ENCODE data around the gene ANKH. TPM values are rescaled to one million over a fixed set of nuclear protein-coding genes. Genes with fewer than 3 reads are reported as not detected.
A peak's percentile ranks its signal among the peaks of the same experiment; 100 is the strongest.

Gene ANKH
- total and polyA plus RNA-seq, 10 of the 15 experiments (the other 5 are each of a cell fraction or from before 2014, with no cell fraction given) = 2.1 to 43.9 (median 14.4) TPM

DNA sequence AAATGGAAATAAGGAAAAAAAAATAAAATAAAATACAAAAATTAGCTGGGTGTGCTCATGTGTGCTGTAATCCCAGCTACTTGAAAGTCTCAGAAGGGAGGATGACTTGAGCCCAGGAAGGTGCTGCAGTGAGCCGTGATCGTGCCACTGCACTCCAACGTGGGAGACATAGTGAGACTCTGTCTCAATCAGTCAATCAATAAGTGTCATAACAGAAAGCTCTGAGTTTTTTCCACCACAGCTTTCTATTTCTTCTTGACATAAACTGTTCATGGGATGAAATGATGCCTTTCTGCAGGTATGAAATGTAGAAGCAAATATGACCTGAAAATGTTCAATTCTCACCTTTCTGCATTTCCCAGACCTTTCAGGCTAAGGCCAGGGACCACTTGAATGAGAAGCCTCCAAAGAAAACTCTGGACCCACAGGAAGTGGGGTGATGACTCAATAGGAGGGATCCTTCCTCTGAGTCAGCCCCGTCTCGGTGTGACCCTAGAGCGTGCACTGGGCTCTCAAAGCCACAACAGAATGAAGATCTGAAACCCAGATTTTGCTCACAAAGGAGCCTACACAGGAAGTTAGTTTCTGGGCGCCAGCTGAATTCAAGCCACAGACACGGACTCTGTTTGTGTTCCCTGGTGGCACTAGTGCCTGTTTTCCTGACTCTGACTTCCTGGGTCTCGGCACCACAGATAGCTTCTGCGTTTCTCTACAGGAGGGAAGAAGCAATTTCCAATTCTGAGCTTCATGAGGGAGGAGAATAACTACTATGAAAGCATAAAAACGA, 62.0 kb downstream of the ANKH start (continued):
- TF ChIP-seq STAT3 (IDR thresholded peaks at IDR 0.05; ENCODE audit: low read depth, low read length) (no peak; the same call in 1 of the 2 replicates), NR2C2 (IDR thresholded peaks at IDR 0.05; ENCODE audit: borderline replicate concordance, control insufficient read depth, insufficient read length, low read depth) (no peak), YBX1 (IDR thresholded peaks at IDR 0.05) (no peak), SREBF2 (IDR thresholded peaks at IDR 0.05; ENCODE audit: low read length) (no peak), ATF3 (IDR thresholded peaks at IDR 0.05; ENCODE audit: borderline replicate concordance, extremely low read depth, low read depth, low read length) (no peak), LARP7 (IDR thresholded peaks at IDR 0.05) (no peak), POLR2A (IDR thresholded peaks at IDR 0.05; ENCODE audit: low read depth, low read length) (0 out of 2 replicates have a peak, but pooled peaks have one; percentile 40), GATAD2B (conservative IDR thresholded peaks at IDR 0.05; ENCODE audit: low read depth) (peak; percentile 83), CBFB (IDR thresholded peaks at IDR 0.05; ENCODE audit: low read depth) (peak; percentile 95), SUZ12 (IDR thresholded peaks at IDR 0.05; ENCODE audit: unreplicated experiment) (no peak), MYC (IDR thresholded peaks at IDR 0.05; ENCODE audit: insufficient read depth, insufficient read length, insufficient replicate concordance, low read length, severe bottlenecking) (no peak), RELA (IDR thresholded peaks at IDR 0.05; ENCODE audit: borderline replicate concordance, partially characterized antibody) (peak; percentile 66), YY1 (IDR thresholded peaks at IDR 0.05; ENCODE audit: low read depth, low read length) (no peak; the same call in 1 of the 2 replicates), NFIC (IDR thresholded peaks at IDR 0.05; ENCODE audit: low read depth, low read length) (peak; percentile 99), BMI1 (IDR thresholded peaks at IDR 0.05; ENCODE audit: borderline replicate concordance) (peak; percentile 76), PBX3 (IDR thresholded peaks at IDR 0.05; ENCODE audit: insufficient replicate concordance, low read depth, low read length) (peak; percentile 77), SIN3A (IDR thresholded peaks at IDR 0.05; ENCODE audit: low read depth, low read length) (0 out of 2 replicates have a peak, but pooled peaks have one; percentile 36), ZZZ3 (IDR thresholded peaks at IDR 0.05; ENCODE audit: control insufficient read depth, insufficient read length, low read depth) (no peak), PAX5 (IDR thresholded peaks at IDR 0.05; ENCODE audit: borderline replicate concordance, low read depth, low read length) (peak; percentile 97), CREM (IDR thresholded peaks at IDR 0.05; ENCODE audit: low read depth) (peak; percentile 89), SMARCA5 (IDR thresholded peaks at IDR 0.05) (no peak), RUNX3 (IDR thresholded peaks at IDR 0.05; ENCODE audit: low read length) (peak; percentile 99), EZH2 (IDR thresholded peaks at IDR 0.05; ENCODE audit: borderline replicate concordance, control insufficient read depth, low read depth, low read length) (no peak), HCFC1 (IDR thresholded peaks at IDR 0.05; ENCODE audit: low read length) (no peak), SREBF1 (IDR thresholded peaks at IDR 0.05; ENCODE audit: low read length) (no peak; the same call in 1 of the 2 replicates), ZSCAN29 (IDR thresholded peaks at IDR 0.05) (no peak), MEF2B (IDR thresholded peaks at IDR 0.05; ENCODE audit: partially characterized antibody, poor library complexity, severe bottlenecking) (peak; percentile 81)
- TF ChIP-seq, protein P1, sequence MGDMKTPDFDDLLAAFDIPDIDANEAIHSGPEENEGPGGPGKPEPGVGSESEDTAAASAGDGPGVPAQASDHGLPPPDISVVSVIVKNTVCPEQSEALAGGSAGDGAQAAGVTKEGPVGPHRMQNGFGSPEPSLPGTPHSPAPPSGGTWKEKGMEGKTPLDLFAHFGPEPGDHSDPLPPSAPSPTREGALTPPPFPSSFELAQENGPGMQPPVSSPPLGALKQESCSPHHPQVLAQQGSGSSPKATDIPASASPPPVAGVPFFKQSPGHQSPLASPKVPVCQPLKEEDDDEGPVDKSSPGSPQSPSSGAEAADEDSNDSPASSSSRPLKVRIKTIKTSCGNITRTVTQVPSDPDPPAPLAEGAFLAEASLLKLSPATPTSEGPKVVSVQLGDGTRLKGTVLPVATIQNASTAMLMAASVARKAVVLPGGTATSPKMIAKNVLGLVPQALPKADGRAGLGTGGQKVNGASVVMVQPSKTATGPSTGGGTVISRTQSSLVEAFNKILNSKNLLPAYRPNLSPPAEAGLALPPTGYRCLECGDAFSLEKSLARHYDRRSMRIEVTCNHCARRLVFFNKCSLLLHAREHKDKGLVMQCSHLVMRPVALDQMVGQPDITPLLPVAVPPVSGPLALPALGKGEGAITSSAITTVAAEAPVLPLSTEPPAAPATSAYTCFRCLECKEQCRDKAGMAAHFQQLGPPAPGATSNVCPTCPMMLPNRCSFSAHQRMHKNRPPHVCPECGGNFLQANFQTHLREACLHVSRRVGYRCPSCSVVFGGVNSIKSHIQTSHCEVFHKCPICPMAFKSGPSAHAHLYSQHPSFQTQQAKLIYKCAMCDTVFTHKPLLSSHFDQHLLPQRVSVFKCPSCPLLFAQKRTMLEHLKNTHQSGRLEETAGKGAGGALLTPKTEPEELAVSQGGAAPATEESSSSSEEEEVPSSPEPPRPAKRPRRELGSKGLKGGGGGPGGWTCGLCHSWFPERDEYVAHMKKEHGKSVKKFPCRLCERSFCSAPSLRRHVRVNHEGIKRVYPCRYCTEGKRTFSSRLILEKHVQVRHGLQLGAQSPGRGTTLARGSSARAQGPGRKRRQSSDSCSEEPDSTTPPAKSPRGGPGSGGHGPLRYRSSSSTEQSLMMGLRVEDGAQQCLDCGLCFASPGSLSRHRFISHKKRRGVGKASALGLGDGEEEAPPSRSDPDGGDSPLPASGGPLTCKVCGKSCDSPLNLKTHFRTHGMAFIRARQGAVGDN (IDR thresholded peaks at IDR 0.05) = peak; percentile 45; the same call in 1 of the 2 replicates

Data from GM12878 (cell line).